ENCODE data around the gene CLCN1. TPM values are rescaled to one million over a fixed set of nuclear protein-coding genes. Genes with fewer than 3 reads are reported as not detected.

Gene CLCN1
- total RNA-seq, 2 donors from 2014 or later, result 0.23 TPM; not detected in 1

- WGBS, result 83% methylated on average over 7 of the region's 7 CpGs
- no peak overlapping the region for H3K27ac ChIP-seq
- H3K27me3 ChIP-seq (replicated peaks; ENCODE audit: insufficient read depth), result no peaks in the 10 kb centered on the region
- H3K9me3 ChIP-seq, result no peaks in the 10 kb centered on the region
- intact Hi-C loops (cut with DNase I), result loop anchor here (10.0 kb wide), 1 partner anchor 541 kb away; the partner anchor contains the start of gene EPHB6
- no peak for DNase-seq (ENCODE audit: low spot score)
- no peaks in the 10 kb centered on the region for H3K4me1 ChIP-seq (replicated peaks)
- TF ChIP-seq POLR2A (IDR thresholded peaks at IDR 0.05), result no peak
- no peak for TF ChIP-seq CTCF (IDR thresholded peaks at IDR 0.05)
- no peak for TF ChIP-seq POLR2AphosphoS5 (IDR thresholded peaks at IDR 0.05)
- H3K4me3 ChIP-seq, result no peak overlapping the region
- H3K36me3 ChIP-seq, result no peaks in the 10 kb centered on the region
Measured at GRCh38 chr7:143396182-143396581, 80.3 kb downstream of the CLCN1 start.

- H3K27ac ChIP-seq, result no peak overlapping the region
Measured at GRCh38 chr7:143396625-143397556, 81.0 kb downstream of the CLCN1 start.

GRCh38 chr7:143397710-143398530, 82.0 kb downstream of the CLCN1 start:
- Histone ChIP-seq H3K36me3 (no peaks in the 10 kb centered on the region), H3K4me1 (replicated peaks) (no peaks in the 10 kb centered on the region), H3K27me3 (replicated peaks; ENCODE audit: insufficient read depth) (no peaks in the 10 kb centered on the region), H3K27ac (no peak overlapping the region), H3K4me3 (no peak overlapping the region), H3K9me3 (no peaks in the 10 kb centered on the region)
- no peak for DNase-seq (ENCODE audit: low spot score)
- WGBS, result 91% methylated on average over 16 of the region's 16 CpGs
- TF ChIP-seq POLR2A (IDR thresholded peaks at IDR 0.05), result no peak
- no peak for TF ChIP-seq CTCF (IDR thresholded peaks at IDR 0.05)
- no peak for TF ChIP-seq POLR2AphosphoS5 (IDR thresholded peaks at IDR 0.05)
- intact Hi-C loops (cut with DNase I), result loop anchor here (10.0 kb wide), 1 partner anchor 543 kb away; the partner anchor contains the start of gene EPHB6

More at GRCh38 chr7:143396625-143397556, 81.0 kb downstream of the CLCN1 start:
- 86% methylated on average over 28 of the region's 28 CpGs for WGBS
- Histone ChIP-seq H3K4me1 (replicated peaks) (no peaks in the 10 kb centered on the region), H3K9me3 (no peaks in the 10 kb centered on the region), H3K4me3 (no peak overlapping the region), H3K36me3 (no peaks in the 10 kb centered on the region), H3K27me3 (replicated peaks; ENCODE audit: insufficient read depth) (no peaks in the 10 kb centered on the region)
- no peak for DNase-seq (ENCODE audit: low spot score)
- TF ChIP-seq CTCF (IDR thresholded peaks at IDR 0.05) (no peak), POLR2AphosphoS5 (IDR thresholded peaks at IDR 0.05) (no peak), POLR2A (IDR thresholded peaks at IDR 0.05) (no peak)
- intact Hi-C loops (cut with DNase I), result loop anchor here (10.0 kb wide), 1 partner anchor 542 kb away; the partner anchor contains the start of gene EPHB6

GRCh38 chr7:143398616-143399015, 82.7 kb downstream of the CLCN1 start:
- no peak for DNase-seq (ENCODE audit: low spot score)
- Histone ChIP-seq H3K9me3 (no peaks in the 10 kb centered on the region), H3K4me1 (replicated peaks) (no peaks in the 10 kb centered on the region), H3K27ac (no peak overlapping the region), H3K4me3 (no peak overlapping the region), H3K27me3 (replicated peaks; ENCODE audit: insufficient read depth) (no peaks in the 10 kb centered on the region), H3K36me3 (no peaks in the 10 kb centered on the region)
- TF ChIP-seq POLR2AphosphoS5 (IDR thresholded peaks at IDR 0.05) (no peak), POLR2A (IDR thresholded peaks at IDR 0.05) (no peak), CTCF (IDR thresholded peaks at IDR 0.05) (no peak)
- WGBS, result 97% methylated on average over 14 of the region's 14 CpGs
- intact Hi-C loops (cut with DNase I), result loop anchor here (10.0 kb wide), 1 partner anchor 544 kb away; the partner anchor contains the start of gene EPHB6

Measured in prostate gland (tissue), 2 donors.